ENCODE results near the gene TEPSIN. TPM values are rescaled to one million over a fixed set of nuclear protein-coding genes. Genes with fewer than 3 reads are reported as not detected.

TEPSIN gene
- total and polyA plus RNA-seq, 2 of the 8 experiments (the other 6 are each of a cell fraction or from before 2014, with no cell fraction given) = 22.9 to 28.0 TPM

DNA sequence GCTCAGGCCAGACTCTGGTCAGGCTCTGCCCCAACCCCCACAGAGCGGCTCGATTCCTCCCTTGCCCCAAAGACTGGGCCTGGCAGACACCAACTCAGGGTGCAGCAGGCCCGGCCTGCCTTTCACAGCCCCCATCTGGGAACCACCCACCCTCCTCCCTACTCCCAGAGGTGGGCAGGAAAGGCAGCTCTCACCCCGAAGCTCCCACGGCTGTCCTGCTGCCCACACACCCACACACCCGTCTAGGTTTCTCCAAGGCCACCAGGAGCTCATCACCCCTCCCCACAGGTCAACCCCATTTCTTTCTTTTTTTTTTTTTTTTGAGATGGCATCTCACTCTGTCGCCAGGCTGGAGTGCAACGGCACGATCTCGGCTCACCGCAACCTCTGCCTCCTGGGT, 19.9 kb downstream of the TEPSIN start:
- TF ChIP-seq CBX8 (IDR thresholded peaks at IDR 0.05; ENCODE audit: borderline replicate concordance, low read depth, low read length) (no peak), CEBPB (IDR thresholded peaks at IDR 0.05; ENCODE audit: low read depth, low read length) (no peak), JUND (IDR thresholded peaks at IDR 0.05; ENCODE audit: low read length) (no peak), TCF12 (IDR thresholded peaks at IDR 0.05; ENCODE audit: low read depth, low read length) (no peak), CTBP2 (IDR thresholded peaks at IDR 0.05; ENCODE audit: borderline replicate concordance, insufficient read depth, insufficient read length, low read length) (no peak), BCL11A (IDR thresholded peaks at IDR 0.05; ENCODE audit: low read depth in 2 of 2, low read length in 2 of 2) (no peak)
- H4K91ac ChIP-seq (replicated peaks; ENCODE audit: insufficient read length, low read length) = no peak overlapping the region
- WGBS, 2 experiments (ENCODE audit: extremely low coverage in 1 of 2, insufficient coverage in 1 of 2, insufficient read length in 1 of 2, insufficient replicate concordance in 2 of 2, low coverage in 1 of 2, low lambda C conversion rate in 2 of 2, missing lambda C conversion rate in 1 of 2) = 100% methylated on average over 4 of the region's 11 CpGs; no CpG with 5 or more reads in 1 of the 2 experiments
- ChIA-PET POLR2A (ENCODE audit: partially characterized antibody) (interaction anchor here (0.6 to 1.3 kb wide), 4 partner anchors 10 to 31 kb away, joined by 3 read pairs; no protein-coding TSS in a partner anchor), CTCF (ENCODE audit: partially characterized antibody) (interaction anchor here (0.8 to 1.6 kb wide), 5 partner anchors 11 to 79 kb away, joined by 3 to 4 read pairs (median 3); no protein-coding TSS in a partner anchor)
- no peak overlapping the region for H4K8ac ChIP-seq (ENCODE audit: extremely low read depth, insufficient read depth, low read length)
- H3K4me2 ChIP-seq (ENCODE audit: insufficient read depth in 1 of 2, low read depth in 2 of 2, low read length in 2 of 2) = no peak overlapping the region
- no peak overlapping the region for H2BK120ac ChIP-seq (replicated peaks; ENCODE audit: low read depth, low read length)
- no peak overlapping the region for H3K4ac ChIP-seq (replicated peaks; ENCODE audit: insufficient read length, low read depth, low read length)
- no peak overlapping the region for H3K27ac ChIP-seq (ENCODE audit: low read depth, low read length)
- peaks cover 0 to 12% (median 9%) of the 10 kb centered on the region in 4 experiments; a peak in 5 of 7 replicates for H3K4me1 ChIP-seq (replicated peaks in 1 of 4; ENCODE audit: control insufficient read depth in 3 of 4, insufficient read depth in 4 of 4, low read length in 3 of 4)
- no peak overlapping the region for H3K14ac ChIP-seq (ENCODE audit: insufficient read length)
- no peaks in the 10 kb centered on the region; a peak in 2 of 7 replicates for H3K27me3 ChIP-seq (replicated peaks in 1 of 4; ENCODE audit: control insufficient read depth in 3 of 4, extremely low read depth in 1 of 4, insufficient read depth in 3 of 4, low read length in 3 of 4)
- no peak overlapping the region for H2BK15ac ChIP-seq (ENCODE audit: low read length)
- no peaks in the 10 kb centered on the region for H3K9me3 ChIP-seq (ENCODE audit: insufficient read depth in 2 of 2, low read depth in 1 of 2, low read length in 1 of 2)
- H3K23me2 ChIP-seq (ENCODE audit: low read depth, low read length) = peaks cover 12% of the 10 kb centered on the region; the same call in 1 of the 2 replicates
- no peak overlapping the region for H2BK20ac ChIP-seq (ENCODE audit: low read length)
- H4K5ac ChIP-seq (ENCODE audit: insufficient read length, low read depth, low read length) = no peak overlapping the region
- peaks cover 0 to 5% (median 0%) of the 10 kb centered on the region in 4 experiments; a peak in 1 of 8 replicates for H3K36me3 ChIP-seq (ENCODE audit: control insufficient read depth in 2 of 4, insufficient read depth in 4 of 4, low read length in 3 of 4)
- H3K4me3 ChIP-seq (ENCODE audit: extremely low read depth in 1 of 4, insufficient read depth in 2 of 4, low read depth in 3 of 4, low read length in 4 of 4) = no peak overlapping the region
- no peak overlapping the region for H3K23ac ChIP-seq (ENCODE audit: insufficient read length)
- no peak overlapping the region for H2BK5ac ChIP-seq (ENCODE audit: low read depth, low read length)
- H3K56ac ChIP-seq (replicated peaks; ENCODE audit: insufficient read length, low read depth, low read length) = no peak overlapping the region
- H2AFZ ChIP-seq (ENCODE audit: low read length) = no peak overlapping the region
- DNase-seq (ENCODE audit: low read depth in 1 of 2, low spot score in 2 of 2) (no peak), FAIRE-seq (no peak)
- H3K79me1 ChIP-seq (ENCODE audit: low read depth, low read length) = peaks cover 19% of the 10 kb centered on the region
- H2AK5ac ChIP-seq (ENCODE audit: low read depth, low read length) = no peak overlapping the region
- no peak overlapping the region for H3K9ac ChIP-seq (replicated peaks in 1 of 4; ENCODE audit: extremely low read depth in 1 of 4, low read depth in 3 of 4, low read length in 3 of 4)
- H4K20me1 ChIP-seq (replicated peaks in 1 of 2; ENCODE audit: control insufficient read depth in 1 of 2, insufficient read depth in 2 of 2, low read length in 2 of 2) = peaks cover 4 to 12% of the 10 kb centered on the region in 2 experiments
- no peak overlapping the region for H2BK12ac ChIP-seq (ENCODE audit: low read depth, low read length)
- H3K79me2 ChIP-seq (ENCODE audit: control insufficient read depth in 1 of 2, insufficient read depth in 2 of 2, low read length in 2 of 2) = peaks cover 0 to 15% of the 10 kb centered on the region in 2 experiments; a peak in 1 of 4 replicates
- no peak overlapping the region for H3K18ac ChIP-seq (ENCODE audit: extremely low read depth, low read length)

All from H1 (cell line).